GM18508 (cell line): ENCODE data around the gene CCDC138.

Experiments
- ATAC-seq: cut with Tn5 transposase; IDR thresholded peaks from one replicate; pipeline ENCODE4 v1.9.1; 2021; ENCODE audit warnings: moderate number of reproducible peaks; ENCODE audit not compliant: insufficient read depth, unreplicated experiment

Gene CCDC138

GRCh38 chr2:108824316-108825070, 37.9 kb downstream of the CCDC138 start:
- ATAC-seq: no peak

- no peak for ATAC-seq
Observed at GRCh38 chr2:108825254-108825653, 38.7 kb downstream of the CCDC138 start.

- ATAC-seq: no peak
Observed at GRCh38 chr2:108825736-108826135, 39.2 kb downstream of the CCDC138 start.

- ATAC-seq: no peak
Observed at GRCh38 chr2:108829578-108830310, 43.2 kb downstream of the CCDC138 start.

GRCh38 chr2:108833219-108833618, 46.6 kb downstream of the CCDC138 start:
- no peak for ATAC-seq

- ATAC-seq: no peak
Observed at GRCh38 chr2:108834620-108835019, 48.0 kb downstream of the CCDC138 start.

- ATAC-seq: no peak
Observed at GRCh38 chr2:108835040-108835439, 48.5 kb downstream of the CCDC138 start.

GRCh38 chr2:108837198-108837597, 50.6 kb downstream of the CCDC138 start:
- ATAC-seq: no peak

- no peak for ATAC-seq
Observed at GRCh38 chr2:108841506-108841905, 54.9 kb downstream of the CCDC138 start.

- no peak for ATAC-seq
Observed at GRCh38 chr2:108845923-108846322, 59.4 kb downstream of the CCDC138 start.

GRCh38 chr2:108847000-108847399, 60.4 kb downstream of the CCDC138 start:
- ATAC-seq: no peak

GRCh38 chr2:108852375-108852774, 65.8 kb downstream of the CCDC138 start:
- no peak for ATAC-seq

- ATAC-seq: no peak
Observed at GRCh38 chr2:108853421-108853820, 66.8 kb downstream of the CCDC138 start.

- no peak for ATAC-seq
Observed at GRCh38 chr2:108854484-108854883, 67.9 kb downstream of the CCDC138 start.

GRCh38 chr2:108855194-108855593, 68.6 kb downstream of the CCDC138 start:
- ATAC-seq: no peak

GRCh38 chr2:108858894-108859293, 72.3 kb downstream of the CCDC138 start:
- ATAC-seq: no peak

GRCh38 chr2:108866041-108866440, 79.5 kb downstream of the CCDC138 start:
- no peak for ATAC-seq

GRCh38 chr2:108868911-108869310, 82.3 kb downstream of the CCDC138 start:
- ATAC-seq: no peak

GRCh38 chr2:108869542-108869941, 83.0 kb downstream of the CCDC138 start:
- ATAC-seq: no peak

GRCh38 chr2:108870069-108870644, 83.6 kb downstream of the CCDC138 start:
- no peak for ATAC-seq

- no peak for ATAC-seq
Observed at GRCh38 chr2:108877506-108877905, 90.9 kb downstream of the CCDC138 start.
